Activated naive CD4-positive, alpha-beta T cell treated with anti-CD3 and anti-CD28 coated beads, Interleukin-2, amount 50 U/mL, for 24 hours (primary cell): Measurements from ENCODE around the gene GOLGA6L4.
"Not testable (repeated sequence)": the region's sequence is repeated elsewhere in the genome, so short reads cannot be mapped to it uniquely, and the experiment has no call there.

Experiments
- H3K27ac Mint-ChIP-seq: one replicate; pipeline ENCODE4 v1.8.0; 2021; ENCODE audit warnings: mild to moderate bottlenecking, mixed read lengths
- H3K27me3 Mint-ChIP-seq: one replicate; pipeline ENCODE4 v1.8.0; 2021; ENCODE audit warnings: mixed read lengths
- H3K36me3 Mint-ChIP-seq: one replicate; pipeline ENCODE4 v1.8.0; 2021; ENCODE audit warnings: mixed read lengths
- H3K4me1 Mint-ChIP-seq: one replicate; pipeline ENCODE4 v1.8.0; 2021; ENCODE audit warnings: mixed read lengths
- H3K4me3 Mint-ChIP-seq: one replicate; pipeline ENCODE4 v1.8.0; 2021; ENCODE audit warnings: mild to moderate bottlenecking, mixed read lengths
- H3K9me3 Mint-ChIP-seq: one replicate; pipeline ENCODE4 v1.8.0; 2021; ENCODE audit warnings: mixed read lengths

The GOLGA6L4 gene

GRCh38 chr15:84235573-84235972, at the start of gene GOLGA6L4:
GOLGA6L4 (plus strand) TSS chr15:84235773; CDS start chr15:84235835, 62 bp downstream.
- H3K27me3 Mint-ChIP-seq, H3K9me3 Mint-ChIP-seq, H3K4me3 Mint-ChIP-seq, H3K4me1 Mint-ChIP-seq, H3K27ac Mint-ChIP-seq, H3K36me3 Mint-ChIP-seq: not testable (repeated sequence)

GRCh38 chr15:84192982-84193381, 42.6 kb upstream of the GOLGA6L4 start:
- H3K36me3 Mint-ChIP-seq, H3K9me3 Mint-ChIP-seq, H3K27ac Mint-ChIP-seq, H3K4me1 Mint-ChIP-seq, H3K27me3 Mint-ChIP-seq, H3K4me3 Mint-ChIP-seq: not testable (repeated sequence)

GRCh38 chr15:84195603-84196002, 40.0 kb upstream of the GOLGA6L4 start:
- not testable (repeated sequence) for H3K36me3 Mint-ChIP-seq, H3K4me3 Mint-ChIP-seq, H3K4me1 Mint-ChIP-seq, H3K27me3 Mint-ChIP-seq, H3K9me3 Mint-ChIP-seq, H3K27ac Mint-ChIP-seq

- not testable (repeated sequence) for H3K4me1 Mint-ChIP-seq, H3K27ac Mint-ChIP-seq, H3K27me3 Mint-ChIP-seq, H3K9me3 Mint-ChIP-seq, H3K36me3 Mint-ChIP-seq, H3K4me3 Mint-ChIP-seq
Measured at GRCh38 chr15:84196530-84197188, 38.9 kb upstream of the GOLGA6L4 start.

- H3K9me3 Mint-ChIP-seq, H3K27ac Mint-ChIP-seq, H3K4me1 Mint-ChIP-seq, H3K27me3 Mint-ChIP-seq, H3K4me3 Mint-ChIP-seq, H3K36me3 Mint-ChIP-seq: not testable (repeated sequence)
Measured at GRCh38 chr15:84199865-84200264, 35.7 kb upstream of the GOLGA6L4 start.

GRCh38 chr15:84246441-84246840, 10.9 kb downstream of the GOLGA6L4 start:
- H3K27me3 Mint-ChIP-seq, H3K4me3 Mint-ChIP-seq, H3K36me3 Mint-ChIP-seq, H3K27ac Mint-ChIP-seq, H3K4me1 Mint-ChIP-seq, H3K9me3 Mint-ChIP-seq: not testable (repeated sequence)
